GM12873 (cell line): ENCODE results near the gene TAF3.

Experiments
- CTCF ChIP-seq: IDR thresholded peaks from 2 replicates; pipeline ENCODE4 v1.5.1; 2012; ENCODE audit warnings: low read depth, mild to moderate bottlenecking, moderate library complexity, low read length, control low read depth; ENCODE audit not compliant: insufficient read depth; ENCODE audit errors: missing control alignments

The TAF3 gene

GRCh38 chr10:7802606-7803005 is 15.7 kb upstream of the TAF3 start:
- no peak for TF ChIP-seq CTCF

- TF ChIP-seq CTCF, result no peak
Measured at GRCh38 chr10:7804216-7804615, 14.1 kb upstream of the TAF3 start.

GRCh38 chr10:7804741-7805140 is 13.6 kb upstream of the TAF3 start:
- TF ChIP-seq CTCF, result no peak

GRCh38 chr10:7808686-7809267 is 9.5 kb upstream of the TAF3 start:
- no peak for TF ChIP-seq CTCF

GRCh38 chr10:7810443-7810842 is 7.9 kb upstream of the TAF3 start:
- TF ChIP-seq CTCF, result no peak

- no peak for TF ChIP-seq CTCF
Measured at GRCh38 chr10:7811000-7811399, 7.3 kb upstream of the TAF3 start.

GRCh38 chr10:7813481-7813880 is 4.8 kb upstream of the TAF3 start:
- TF ChIP-seq CTCF, result no peak

GRCh38 chr10:7817576-7817975 is 729 bp upstream of the TAF3 start:
- no peak for TF ChIP-seq CTCF
